ENCODE measurements around the gene SUGP1. TPM values are rescaled to one million over a fixed set of nuclear protein-coding genes. Genes with fewer than 3 reads are reported as not detected.

Gene SUGP1
- polyA plus RNA-seq, 1 of the 3 experiments (the other 2 are of a cell fraction) = 43.2 TPM

- TF ChIP-seq CTCF (IDR thresholded peaks at IDR 0.05) = no peak
- TF ChIP-seq MAX (IDR thresholded peaks at IDR 0.05; ENCODE audit: low read depth) = no peak
- no peak for TF ChIP-seq TCF12 (IDR thresholded peaks at IDR 0.05)
- TF ChIP-seq RCOR1 (IDR thresholded peaks at IDR 0.05; ENCODE audit: low read length) = no peak
- TF ChIP-seq USF2 (IDR thresholded peaks at IDR 0.05; ENCODE audit: borderline replicate concordance, low read depth, low read length) = no peak
- no peak for TF ChIP-seq EZH2phosphoT487 (IDR thresholded peaks at IDR 0.05; ENCODE audit: borderline replicate concordance, low read depth)
- no peak for TF ChIP-seq RFX5 (IDR thresholded peaks at IDR 0.05; ENCODE audit: low read length)
- TF ChIP-seq FOSL2 (IDR thresholded peaks at IDR 0.05; ENCODE audit: borderline replicate concordance, low read depth) = no peak
- TF ChIP-seq IRF3 (IDR thresholded peaks at IDR 0.05; ENCODE audit: low read depth, low read length) = no peak
- TF ChIP-seq GABPA (IDR thresholded peaks at IDR 0.05; ENCODE audit: low read depth) = no peak
These were observed 93.6 kb downstream of the SUGP1 start (continued) for GRCh38 chr19:19226663-19227062.

- Histone ChIP-seq H3K4me1 (ENCODE audit: control insufficient read depth in 1 of 2, insufficient read depth in 2 of 2, low read depth in 1 of 2, low read length in 1 of 2) (no peaks in the 10 kb centered on the region), H3K9me3 (no peaks in the 10 kb centered on the region), H3K4me3 (ENCODE audit: low read depth in 2 of 2, low read length in 1 of 2) (no peak overlapping the region), H3K27me3 (ENCODE audit: insufficient read depth) (no peaks in the 10 kb centered on the region), H3K79me2 (ENCODE audit: insufficient read depth) (no peaks in the 10 kb centered on the region), H3K36me3 (replicated peaks in 1 of 2; ENCODE audit: control insufficient read depth in 1 of 2, insufficient read depth in 2 of 2, low read length in 1 of 2) (no peaks in the 10 kb centered on the region), H2AFZ (ENCODE audit: low read depth) (no peak overlapping the region), H4K20me1 (ENCODE audit: insufficient read depth) (no peaks in the 10 kb centered on the region), H3K9me2 (no peaks in the 10 kb centered on the region), H3K9ac (no peak overlapping the region), H3F3A (replicated peaks; ENCODE audit: insufficient read depth) (no peaks in the 10 kb centered on the region), H3K4me2 (no peak overlapping the region), H3K27ac (ENCODE audit: low read depth in 2 of 2, low read length in 1 of 2) (no peak overlapping the region)
- 77% methylated on average over 4 of the region's 5 CpGs for WGBS (ENCODE audit: low lambda C conversion rate)
- ChIA-PET CTCF (no interaction called here), POLR2A (no interaction called here)
- TF ChIP-seq MAX (IDR thresholded peaks at IDR 0.05; ENCODE audit: low read depth) (no peak), CTCF (IDR thresholded peaks at IDR 0.05) (no peak), MXI1 (IDR thresholded peaks at IDR 0.05; ENCODE audit: low read depth, low read length) (no peak)
- no peak for DNase-seq
These were observed 94.1 kb downstream of the SUGP1 start for GRCh38 chr19:19226204-19226603.

Small RNAs within 50 kb of the gene (small RNA-seq; reads per million reads assigned to genes)
- 0 reads per million in 7 experiments for gene RNU6-1028P

Other genes starting within 250 kb of the SUGP1 start
- gene TMEM161A, start 182.0 kb downstream of the SUGP1 start, polyA plus RNA-seq (2012; rRNA removed) = 37.8 and 39.3 TPM in 2 replicates
- 1.0 and 1.1 TPM in 2 replicates for gene MEF2B, start 150.2 kb downstream of the SUGP1 start, polyA plus RNA-seq (2012; rRNA removed)
- gene BORCS8, start 128.4 kb downstream of the SUGP1 start, polyA plus RNA-seq (2012; rRNA removed) = 33.7 and 36.4 TPM in 2 replicates
- 98.2 and 117 TPM in 2 replicates for gene RFXANK, start 128.3 kb downstream of the SUGP1 start, polyA plus RNA-seq (2012; rRNA removed)
- gene NR2C2AP, start 117.1 kb downstream of the SUGP1 start, polyA plus RNA-seq (2012; rRNA removed) = 21.2 and 21.9 TPM in 2 replicates
- gene NCAN, start 108.6 kb downstream of the SUGP1 start, polyA plus RNA-seq (2012; rRNA removed) = 0.03 and 0.10 TPM in 2 replicates
- gene TM6SF2, start 47.2 kb downstream of the SUGP1 start, polyA plus RNA-seq (2012; rRNA removed) = 1.4 and 1.8 TPM in 2 replicates
- 17.6 and 19.4 TPM in 2 replicates for gene MAU2, start 320 bp upstream of the SUGP1 start, polyA plus RNA-seq (2012; rRNA removed)
- gene GATAD2A, start 85.2 kb upstream of the SUGP1 start, polyA plus RNA-seq (2012; rRNA removed) = 28.0 and 36.6 TPM in 2 replicates
- 2.3 and 3.1 TPM in 2 replicates for gene TSSK6, start 195.0 kb upstream of the SUGP1 start, polyA plus RNA-seq (2012; rRNA removed)
- gene NDUFA13, start 195.7 kb upstream of the SUGP1 start, polyA plus RNA-seq (2012; rRNA removed) = 1,643 and 1,828 TPM in 2 replicates
- gene YJEFN3, start 208.4 kb upstream of the SUGP1 start, polyA plus RNA-seq (2012; rRNA removed) = 7.2 and 7.5 TPM in 2 replicates
- 0.96 and 1.9 TPM in 2 replicates for gene CILP2, start 217.8 kb upstream of the SUGP1 start, polyA plus RNA-seq (2012; rRNA removed)